Dermis blood vessel endothelial cell (primary cell): Measurements from ENCODE around the gene NMB. TPM values are rescaled to one million over a fixed set of nuclear protein-coding genes. Genes with fewer than 3 reads are reported as not detected.
A peak's percentile ranks its signal among the peaks of the same experiment; 100 is the strongest.

Experiments used
- DNase-seq: peaks from one replicate; pipeline ENCODE4 v3.0.0; 2010
- total RNA-seq: library from RNA; depleted of rRNA; stranded (reverse); fragments of >200 nt; gene quantifications from 2 replicates; pipeline ENCODE4 v1.2.3, GENCODE V29; 2014

Gene NMB
- total RNA-seq, 1 donor from 2014 or later: 4.6 TPM

- DNase-seq: no peak
These were observed 48.0 kb downstream of the NMB start for GRCh38 chr15:84609818-84610525.

DNA sequence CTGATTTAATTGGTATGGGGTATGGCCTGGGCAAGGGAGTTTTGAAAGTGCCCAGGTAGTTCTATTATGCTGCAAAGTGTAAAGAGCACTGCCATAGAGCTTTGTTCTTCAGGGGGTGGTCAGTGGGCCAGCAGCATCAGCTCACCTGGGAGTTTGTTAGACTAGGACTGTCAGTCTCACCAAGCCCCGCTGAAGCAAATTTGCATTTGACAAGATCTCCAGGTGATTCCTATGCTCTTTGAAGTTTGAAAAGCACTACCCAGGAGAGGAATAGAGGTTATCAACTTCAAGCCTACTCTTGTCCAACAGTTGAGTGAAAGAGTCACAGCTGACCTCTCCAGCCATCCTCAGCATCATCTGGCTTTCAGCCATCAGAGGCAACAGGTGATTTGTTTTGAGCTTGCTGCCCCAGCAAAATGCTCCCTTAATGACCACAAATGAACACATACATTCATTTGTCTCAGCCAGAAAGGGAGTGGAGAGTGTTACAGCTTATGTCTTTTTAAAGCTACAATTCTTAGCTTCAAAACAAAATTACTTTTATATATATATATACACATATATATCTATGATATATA, 49.2 kb downstream of the NMB start:
- no peak for DNase-seq

- DNase-seq: peak; percentile 37
These were observed 51.3 kb downstream of the NMB start for GRCh38 chr15:84606653-84607120.

DNA sequence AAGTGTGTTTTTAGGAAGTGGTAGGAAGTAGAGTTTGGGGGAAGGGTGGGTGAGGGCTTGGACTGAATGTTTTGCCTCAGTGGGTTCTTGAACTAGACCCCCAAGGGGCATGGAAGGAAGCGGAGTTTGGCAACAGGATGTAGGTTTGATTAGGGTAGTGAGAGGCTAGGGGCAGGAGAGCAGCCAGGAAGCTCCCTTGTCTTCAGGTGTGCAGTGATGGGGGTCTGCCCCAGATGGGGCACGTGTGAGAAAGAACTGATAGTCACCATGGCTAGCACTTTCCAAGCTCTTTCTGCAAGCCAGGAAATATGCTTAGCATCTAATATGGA, 52.5 kb downstream of the NMB start:
- DNase-seq: no peak

Other genes with a start within 250 kb of the NMB start
- 14.5 and 18.5 TPM in 2 replicates for gene ZSCAN2, start 57.2 kb downstream of the NMB start, total RNA-seq
- gene WDR73, start 3.9 kb downstream of the NMB start, total RNA-seq: 22.1 and 26.4 TPM in 2 replicates
- 256 and 280 TPM in 2 replicates for gene SEC11A, start 57.9 kb upstream of the NMB start, total RNA-seq
- 4.9 and 8.7 TPM in 2 replicates for gene ZNF592, start 90.4 kb upstream of the NMB start, total RNA-seq
- gene ALPK3, start 159.2 kb upstream of the NMB start, total RNA-seq: 38.8 and 64.6 TPM in 2 replicates
- gene SLC28A1, start 226.5 kb upstream of the NMB start, total RNA-seq: not detected in 2 replicates